SK-N-DZ (cell line): ENCODE results near the gene CARD10.
A peak's percentile ranks its signal among the peaks of the same experiment; 100 is the strongest.
"Not testable (repeated sequence)": the region's sequence is repeated elsewhere in the genome, so short reads cannot be mapped to it uniquely, and the experiment has no call there.

Source experiments
- DNase-seq: peaks from one replicate; pipeline ENCODE4 v3.0.0-alpha.2; 2015; ENCODE audit warnings: low spot score

CARD10 gene

DNA sequence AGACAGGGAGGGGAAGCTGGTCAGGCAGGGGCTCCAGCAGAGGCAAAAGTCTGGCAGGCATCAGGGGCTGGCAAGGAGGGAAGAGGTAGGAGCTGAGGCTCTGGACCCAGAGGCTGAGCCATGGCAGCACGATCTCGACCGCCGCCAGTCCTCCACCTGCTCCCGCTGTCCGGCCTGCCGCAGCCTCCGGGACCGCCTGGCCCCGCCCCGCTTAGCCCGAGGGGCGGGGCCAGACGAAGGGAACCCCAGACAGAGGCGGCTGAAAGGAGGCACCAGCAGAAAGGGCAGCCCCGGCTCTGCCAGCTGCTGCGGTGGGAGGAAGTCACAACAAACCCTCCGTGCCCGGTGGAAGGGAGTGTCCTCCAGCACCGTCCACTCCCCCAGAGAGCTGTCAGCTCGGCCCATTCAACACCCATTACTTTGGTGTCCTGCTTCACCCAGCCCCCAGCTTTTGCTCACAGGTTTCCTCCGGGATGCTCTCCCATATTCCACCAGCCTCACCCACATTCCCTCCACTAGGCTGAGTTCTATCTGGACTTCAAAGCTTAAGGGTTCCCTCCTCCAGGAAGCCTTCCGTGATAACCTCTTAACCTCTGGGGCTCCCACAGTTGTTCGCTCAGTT, 32.9 kb downstream of the CARD10 start, which contains the start of gene MFNG:
TSS of gene MFNG (minus strand) at position 161 of the 622 bp plus-strand sequence. CDS start 207 bp downstream, outside the sequence.
- DNase-seq = peak; percentile 42

DNA sequence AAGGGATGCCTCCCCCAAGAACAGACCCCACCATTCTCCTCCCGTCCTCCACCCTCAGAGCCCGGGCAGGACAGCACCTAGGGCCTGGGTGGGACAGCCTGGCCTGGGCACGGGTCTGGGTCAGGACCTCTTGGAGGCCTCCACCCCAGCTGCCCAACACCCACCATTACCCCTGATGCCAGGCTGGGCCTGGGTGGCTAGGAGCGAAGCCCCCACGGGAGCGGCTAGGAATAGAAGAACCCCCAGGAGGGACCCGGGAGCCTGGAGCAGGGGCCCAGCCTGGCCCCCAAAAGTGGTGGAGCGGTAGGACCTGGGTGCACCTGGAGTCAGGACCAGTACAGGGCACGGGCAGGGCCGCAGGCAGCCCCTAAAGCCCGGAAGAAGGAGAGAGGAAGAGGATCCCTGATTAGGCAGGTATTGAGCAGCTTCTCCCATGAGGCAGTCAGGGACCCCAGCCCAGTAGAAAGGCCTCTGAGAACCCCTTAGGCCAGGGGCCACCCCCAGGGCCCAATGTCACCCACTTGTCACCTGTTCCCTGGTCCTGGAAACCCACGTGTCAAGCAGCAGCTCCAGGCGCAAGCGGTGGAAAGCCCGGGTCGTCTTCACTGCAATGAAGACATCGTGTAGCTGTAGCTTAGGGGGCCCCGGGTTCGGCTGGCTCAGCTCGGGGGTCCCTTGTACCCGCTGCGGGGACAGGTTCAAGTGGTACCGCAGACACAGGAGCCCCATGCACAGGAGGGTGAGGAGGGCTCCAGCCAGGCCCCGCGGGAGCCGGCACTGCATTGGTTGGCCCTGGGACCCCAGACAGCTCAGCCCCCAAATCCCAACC, 33.6 kb downstream of the CARD10 start:
- DNase-seq = no peak

DNA sequence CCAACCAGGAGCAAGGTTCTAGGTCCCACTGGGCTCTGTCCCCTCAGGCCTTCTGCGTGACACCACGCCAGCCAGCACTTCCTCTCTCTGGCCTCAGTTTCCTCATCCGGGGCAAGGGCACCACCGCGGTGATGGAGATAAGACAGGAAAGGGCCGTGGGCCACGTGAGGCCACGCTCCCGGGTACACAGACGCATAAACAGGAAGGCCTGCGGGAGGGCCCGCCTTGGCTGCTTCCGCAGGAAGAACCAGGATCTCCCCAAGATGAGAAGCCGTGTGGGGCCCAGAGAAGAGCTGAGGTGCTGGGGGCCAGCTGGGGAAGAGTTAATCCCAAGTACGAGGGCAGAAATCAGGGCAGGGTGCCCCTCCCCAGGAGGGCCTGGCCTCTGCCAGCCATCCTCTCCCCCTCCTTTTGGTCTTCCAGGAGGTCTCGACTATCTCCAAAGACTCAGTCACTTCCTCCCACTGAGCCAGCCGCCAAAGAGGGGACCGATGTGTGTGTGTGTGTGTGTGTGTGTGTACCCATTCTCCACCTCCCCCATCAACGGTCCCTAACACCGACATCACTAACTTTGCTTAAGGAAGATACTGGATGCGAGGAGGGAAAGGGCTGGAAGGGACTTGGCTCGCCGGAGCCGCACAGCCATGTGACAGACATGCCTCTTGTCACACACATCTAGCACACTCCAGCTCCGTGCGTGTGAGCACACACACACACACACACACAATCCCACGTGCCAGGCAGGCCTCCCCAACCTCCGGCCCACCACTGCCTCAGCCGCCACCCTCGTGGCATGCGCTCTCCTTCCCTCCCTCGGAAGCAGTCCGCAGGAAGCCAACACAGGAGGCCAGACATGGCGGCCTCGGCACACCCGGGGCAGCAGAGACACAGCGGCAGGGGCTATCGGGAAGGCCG, 34.5 kb downstream of the CARD10 start:
- DNase-seq = no peak

DNA sequence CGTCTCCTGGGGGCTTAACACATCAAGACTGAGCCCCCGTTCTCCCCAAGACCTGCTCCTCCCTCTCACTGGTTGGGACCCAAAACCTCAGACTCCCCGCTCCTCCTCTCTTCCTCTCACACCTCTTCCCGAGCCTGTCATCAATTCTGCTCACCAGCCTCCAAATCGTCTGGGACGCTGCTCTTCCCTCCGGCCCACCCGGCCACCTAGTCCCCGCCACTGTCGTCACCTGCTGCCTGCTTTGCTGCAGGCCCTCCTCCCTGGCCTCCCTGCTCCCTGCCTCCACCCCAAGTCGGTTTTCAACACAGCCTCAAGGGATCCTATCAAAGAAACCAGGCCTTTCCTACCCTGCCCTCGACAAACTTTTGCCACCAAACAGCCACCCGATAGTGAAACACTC, 36.2 kb downstream of the CARD10 start:
- no peak for DNase-seq

DNA sequence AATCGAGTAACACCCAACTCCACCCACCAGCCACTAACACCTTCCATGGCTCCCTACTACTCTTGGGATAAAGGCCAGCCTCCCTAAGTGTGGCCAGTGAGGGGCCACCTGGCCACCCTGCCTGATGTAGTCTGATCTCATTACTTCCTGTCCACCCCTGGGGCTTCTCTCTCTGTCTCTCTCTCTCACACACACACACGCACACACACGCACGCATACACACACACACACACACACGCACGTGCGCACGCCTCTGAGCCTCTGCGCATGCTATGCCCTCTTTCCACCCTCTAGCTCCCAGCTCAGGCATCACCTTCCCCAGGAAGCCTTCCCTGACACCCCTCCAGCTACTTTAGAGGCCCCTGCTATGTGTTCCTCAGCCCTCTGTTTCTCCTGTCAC, 37.0 kb downstream of the CARD10 start:
- DNase-seq = no peak

DNA sequence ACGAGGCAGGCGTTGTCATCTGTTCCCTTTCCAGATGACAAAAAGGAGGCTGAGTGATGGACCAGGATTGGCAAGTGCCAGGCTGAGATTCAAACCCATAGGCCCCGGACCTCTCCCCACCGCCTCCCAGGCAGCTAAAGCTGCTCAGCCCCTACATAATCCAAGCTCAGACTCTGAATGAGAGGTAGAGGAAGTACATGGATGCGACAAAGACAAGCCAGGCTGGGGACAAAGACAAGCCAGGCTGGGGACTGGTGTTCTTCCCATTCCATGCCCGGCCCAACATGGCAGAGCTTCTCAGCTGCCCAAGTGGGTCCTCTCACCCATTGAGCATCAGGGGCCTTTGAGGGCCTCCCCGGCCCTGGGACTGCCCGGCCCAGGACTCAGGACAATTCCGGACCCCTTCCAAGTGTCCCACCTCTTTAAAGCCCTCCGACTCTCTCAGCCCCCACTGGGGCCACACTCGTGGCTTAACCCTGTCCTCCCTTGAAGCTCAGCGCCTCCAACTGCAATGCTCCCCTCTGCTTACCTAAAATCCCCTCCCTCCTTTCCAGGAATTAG, 37.8 kb downstream of the CARD10 start:
- DNase-seq = no peak

DNA sequence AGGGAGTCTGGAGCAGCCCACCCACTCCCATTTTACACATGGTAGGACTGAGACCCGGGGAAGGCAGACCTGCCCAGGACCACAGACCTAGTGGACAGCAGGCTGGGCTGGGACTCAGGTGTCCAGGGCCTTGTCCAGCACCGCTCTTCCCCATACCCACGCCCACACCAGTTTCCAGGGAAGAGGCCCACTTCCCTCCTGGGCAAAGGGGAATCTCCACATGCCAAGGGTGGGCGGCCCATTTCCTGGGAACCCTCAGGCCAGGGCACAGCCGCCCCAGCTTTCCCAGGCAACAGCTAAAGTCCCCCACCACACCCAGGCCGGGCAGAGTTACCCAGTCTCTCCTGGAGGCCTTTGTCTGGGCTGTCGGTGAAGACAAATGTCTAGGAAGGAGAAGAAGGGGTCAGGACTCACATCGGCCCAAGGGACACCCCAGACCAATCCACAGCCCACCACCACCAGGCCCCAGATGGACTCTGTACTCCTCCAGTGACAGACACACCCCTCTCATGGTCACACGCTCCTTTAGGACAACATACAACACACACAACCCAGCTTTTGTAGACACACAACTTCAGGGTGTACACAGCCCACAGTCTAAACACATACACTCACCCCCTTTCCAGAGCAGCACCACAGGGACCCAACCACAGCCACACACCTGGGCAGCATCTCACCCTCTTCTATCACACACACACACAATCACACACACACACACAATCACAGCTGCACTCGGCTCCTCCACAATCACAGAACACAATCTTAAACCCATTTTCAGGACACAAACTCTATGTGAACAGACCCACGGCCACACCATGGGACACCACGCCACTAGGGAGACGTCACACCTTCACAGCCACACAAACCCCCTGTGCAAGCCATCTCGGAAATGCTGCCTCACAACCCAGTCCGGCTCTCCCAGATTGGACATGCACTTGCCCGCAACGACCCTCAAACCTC, 38.5 kb downstream of the CARD10 start:
- DNase-seq = no peak

DNA sequence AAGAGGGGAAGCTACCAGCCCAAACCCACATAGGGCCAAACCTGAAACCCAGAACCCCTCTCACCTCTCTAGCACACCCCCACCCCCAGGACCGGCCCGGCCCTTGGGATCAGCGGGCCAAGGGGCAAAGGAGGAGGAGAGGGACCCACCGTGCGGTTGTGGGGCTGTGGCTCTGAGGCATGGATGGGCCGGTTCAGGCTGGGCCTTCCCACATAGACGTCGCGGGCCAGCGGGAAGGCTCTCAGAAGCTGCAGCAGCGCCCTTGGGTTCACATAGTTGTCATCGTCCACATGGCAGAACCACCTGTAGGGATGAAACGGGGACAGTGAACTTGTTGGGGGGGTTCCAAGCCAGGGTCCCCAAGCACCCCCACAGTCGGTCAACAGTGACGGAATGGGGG, 40.0 kb downstream of the CARD10 start:
- DNase-seq = no peak

DNA sequence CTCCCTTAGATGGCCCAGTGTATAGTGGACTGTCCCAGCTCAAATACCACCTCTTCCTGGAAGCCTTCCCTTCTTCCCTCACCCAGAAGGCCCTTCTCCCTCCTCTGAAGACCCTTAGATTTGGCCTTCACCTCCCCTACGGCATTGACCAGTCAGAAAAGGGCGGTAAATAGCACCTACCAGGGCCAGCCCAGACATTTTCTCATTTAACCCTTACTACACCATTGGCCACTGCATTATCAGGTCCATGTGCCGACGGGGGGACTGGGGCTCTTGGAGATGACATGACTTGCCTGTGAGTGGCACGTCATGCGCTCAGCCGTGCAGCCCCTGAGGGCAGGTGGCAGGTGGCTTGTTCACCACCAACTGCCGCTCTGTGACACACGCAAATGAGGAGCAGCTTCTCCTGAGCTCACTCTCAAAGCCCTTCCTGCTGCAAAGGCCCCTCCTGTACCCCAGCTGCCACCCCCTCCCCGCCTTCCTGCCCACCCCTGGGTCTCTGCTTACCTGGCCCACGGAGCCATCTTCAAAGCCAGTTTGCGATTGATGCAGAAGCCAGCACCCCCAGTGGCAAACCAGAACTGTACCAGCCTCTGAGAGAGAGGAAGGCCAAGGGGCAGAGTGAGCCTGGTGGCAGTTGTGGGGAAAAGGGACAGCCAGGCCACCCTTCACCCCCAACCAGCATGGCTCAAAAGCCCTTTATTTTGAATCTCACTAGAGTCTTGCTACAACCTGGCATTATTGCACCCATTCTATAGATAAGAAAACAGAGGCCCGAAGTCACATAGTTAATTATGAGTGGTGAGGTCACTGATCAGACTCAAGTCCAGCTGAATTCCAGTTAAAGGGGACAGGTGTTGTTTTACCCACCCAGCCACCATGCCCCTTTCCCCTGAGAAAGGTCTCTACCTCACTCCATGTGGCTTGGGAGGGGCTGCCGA, 42.6 kb downstream of the CARD10 start:
- no peak for DNase-seq

DNA sequence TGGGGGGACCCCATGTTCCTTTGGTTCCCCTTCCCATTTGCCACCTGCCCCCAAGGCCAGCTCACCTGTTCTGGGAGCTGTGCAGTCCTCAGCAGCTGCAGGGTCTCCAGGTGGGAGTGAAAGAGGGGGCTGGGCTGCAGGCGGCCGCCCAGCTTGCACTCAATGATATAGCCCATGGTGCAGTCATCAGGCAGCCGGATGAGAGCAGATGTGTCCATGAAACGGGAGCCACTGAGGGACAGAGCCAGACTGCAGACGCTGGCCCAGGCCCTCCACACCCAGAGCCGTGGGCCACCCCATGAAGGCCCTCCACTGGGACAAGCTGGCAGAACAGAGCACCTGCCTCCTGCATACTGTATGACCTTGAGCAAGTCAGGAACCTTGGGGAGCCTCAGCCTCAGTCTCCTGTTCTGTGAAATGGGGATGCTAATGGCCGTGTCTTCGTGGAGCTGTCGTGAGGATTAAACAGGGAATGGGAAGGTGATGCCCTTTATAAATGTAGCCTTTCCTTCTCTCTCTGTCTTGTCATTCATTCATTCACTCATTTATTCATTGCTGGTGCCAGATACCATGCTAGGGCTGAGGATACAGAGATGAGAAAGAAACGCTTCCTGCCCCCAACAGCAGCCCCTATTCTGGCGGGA, 44.6 kb downstream of the CARD10 start:
- no peak for DNase-seq

DNA sequence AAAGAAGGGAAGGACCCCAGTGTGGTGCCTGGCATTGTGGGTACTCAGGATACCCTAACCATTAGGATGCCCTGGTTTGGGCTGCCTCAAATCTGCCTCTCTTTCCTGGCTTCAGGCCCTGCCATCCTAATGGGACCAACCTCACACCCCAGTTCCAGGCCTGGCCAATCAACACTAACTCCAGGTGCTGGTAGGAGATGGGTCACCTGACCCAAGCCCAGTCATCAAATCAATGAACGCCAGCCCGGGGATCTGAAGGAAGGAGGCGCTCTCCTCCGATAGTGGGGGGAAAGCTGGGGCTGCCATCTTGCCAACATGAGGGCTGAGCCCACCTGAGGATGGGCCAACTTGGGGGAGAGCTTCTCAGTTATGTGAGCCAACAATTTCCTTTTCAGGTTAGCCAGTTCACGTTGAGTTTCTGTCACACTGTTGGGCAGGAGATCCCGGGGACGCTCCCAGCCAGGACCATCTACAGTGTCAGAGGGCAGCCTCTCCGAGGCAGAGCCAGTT, 45.7 kb downstream of the CARD10 start:
- DNase-seq = no peak

DNA sequence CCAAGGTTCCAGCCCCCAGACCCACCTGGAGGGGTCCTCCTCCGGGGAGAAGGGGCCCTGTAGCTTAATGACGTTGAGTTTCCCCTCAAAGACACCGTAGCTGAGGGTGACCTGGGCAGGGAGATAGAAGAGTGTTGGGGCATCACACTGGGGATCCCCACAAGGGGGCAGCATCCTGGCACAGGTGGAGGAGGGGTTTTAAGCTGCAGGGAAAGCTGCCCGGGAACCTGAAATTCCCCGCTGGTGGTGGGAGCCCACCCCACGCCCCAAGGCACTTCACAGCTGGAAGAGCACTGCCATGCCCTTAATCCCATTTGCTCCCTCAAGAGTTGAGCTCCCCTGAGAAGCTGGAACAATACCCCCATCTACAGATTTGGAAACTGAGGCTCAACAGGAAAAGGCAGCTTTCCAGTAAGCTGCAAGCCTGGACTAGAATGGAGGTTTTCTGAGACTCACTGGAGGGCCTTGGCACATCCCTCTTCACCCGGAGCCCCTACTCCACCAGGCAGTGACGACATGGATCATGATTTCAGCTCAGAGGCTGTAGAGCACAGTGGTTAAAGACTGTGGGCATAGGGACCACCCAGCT, 46.7 kb downstream of the CARD10 start:
- no peak for DNase-seq

DNA sequence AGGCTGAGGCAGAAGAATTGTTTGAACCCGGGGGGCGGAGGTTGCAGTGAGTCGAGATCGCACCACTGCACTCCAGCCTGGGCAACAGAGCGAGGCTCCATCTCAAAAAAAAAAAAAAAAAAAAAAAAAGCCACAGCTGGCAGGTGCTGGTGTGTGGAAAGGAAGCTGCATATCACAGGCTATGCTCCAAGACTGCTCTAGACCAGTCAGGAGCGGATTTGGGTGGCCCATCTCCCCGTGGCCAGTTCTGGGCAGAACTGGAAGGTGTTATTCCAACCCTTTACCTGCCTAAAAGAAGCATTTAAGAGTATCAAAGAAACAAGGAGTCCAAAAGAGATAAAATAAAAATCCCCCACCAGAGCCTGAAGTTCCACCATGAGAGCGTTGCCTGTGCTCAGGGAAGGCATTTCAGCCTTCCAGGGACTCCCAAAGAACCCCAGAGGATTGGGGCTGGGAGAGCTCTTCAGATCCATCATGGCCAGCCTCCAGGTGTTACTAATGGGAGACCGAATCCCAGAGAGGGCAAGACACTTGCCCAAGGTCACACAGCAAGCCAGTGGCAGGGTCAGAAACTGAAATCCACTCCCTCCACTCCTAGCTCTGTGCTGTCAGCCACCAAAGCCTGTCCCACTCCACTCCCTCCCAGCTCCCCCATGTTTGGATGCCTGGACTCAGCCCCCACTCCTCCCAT, 47.3 kb downstream of the CARD10 start:
- no peak for DNase-seq

DNA sequence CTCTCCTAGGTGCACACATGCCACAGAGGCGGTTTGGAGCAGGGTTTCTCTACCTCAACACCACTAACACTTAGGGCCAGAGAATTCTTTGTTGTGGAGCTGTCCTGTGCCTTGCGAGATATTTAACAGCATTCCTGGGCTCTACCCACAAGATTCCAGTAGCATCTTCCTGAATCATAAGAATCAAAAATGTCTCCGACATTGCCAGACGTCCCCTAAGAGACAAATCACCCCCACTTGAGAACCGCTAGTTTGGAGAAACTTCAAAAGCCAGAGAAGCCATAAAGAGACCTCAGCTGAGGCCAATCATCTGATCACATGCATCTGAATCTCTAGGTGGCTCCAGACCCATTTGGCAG, 49.1 kb downstream of the CARD10 start:
- no peak for DNase-seq

DNA sequence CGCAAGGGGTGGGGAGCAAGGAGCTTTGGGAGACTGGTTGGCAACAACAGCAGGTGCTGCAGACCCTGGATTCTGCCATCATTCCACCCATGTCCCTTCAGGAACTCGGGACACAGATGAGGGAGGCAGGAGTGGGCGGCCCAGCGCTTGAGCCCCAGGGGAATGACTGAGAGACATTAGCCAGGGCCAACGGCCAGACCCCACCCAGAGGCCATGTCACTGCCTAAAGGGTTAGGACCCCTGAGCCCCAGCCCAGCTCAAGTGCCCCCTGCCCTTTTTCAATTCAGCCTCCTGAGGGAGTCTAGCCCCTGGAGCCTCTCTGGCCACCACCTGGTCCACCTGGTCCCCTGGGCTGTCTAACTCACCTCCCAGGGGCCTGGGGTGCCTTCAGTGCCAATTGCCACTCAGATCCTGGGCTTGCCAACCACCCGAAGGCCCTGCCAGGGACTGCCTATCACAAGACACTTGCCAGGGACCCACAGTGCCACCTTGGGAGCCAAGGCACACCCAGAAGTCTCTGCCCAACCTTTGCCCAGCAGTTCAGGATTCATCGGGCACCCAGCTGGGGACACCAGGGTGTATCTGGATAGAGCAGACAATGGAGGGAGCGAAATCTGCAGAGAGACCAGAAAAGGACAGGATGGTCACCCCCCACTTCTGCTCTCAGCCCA, 49.7 kb downstream of the CARD10 start:
- DNase-seq = no peak

DNA sequence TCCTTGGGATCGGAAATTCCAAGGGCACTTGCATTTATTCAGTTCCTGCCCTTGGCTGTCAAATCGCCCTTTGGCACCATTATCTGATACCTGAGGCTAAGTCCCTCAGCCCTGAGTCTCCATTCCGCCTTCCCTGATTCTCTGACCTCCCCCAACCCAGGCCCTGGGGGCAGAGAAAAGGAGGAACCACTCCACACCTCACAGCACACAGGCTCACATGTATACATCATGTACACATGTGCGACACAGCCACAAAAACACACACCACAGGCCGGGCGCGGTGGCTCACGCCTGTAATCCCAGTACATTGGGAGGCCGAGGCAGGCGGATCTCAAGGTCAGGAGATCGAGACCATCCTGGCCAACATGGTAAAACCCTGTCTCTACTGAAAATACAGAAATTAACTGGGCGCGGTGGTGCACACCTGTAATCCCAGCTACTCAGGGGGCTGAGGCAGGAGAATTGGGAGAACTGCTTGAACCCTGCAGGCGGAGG, 51.0 kb downstream of the CARD10 start:
- not testable (repeated sequence) for DNase-seq

DNA sequence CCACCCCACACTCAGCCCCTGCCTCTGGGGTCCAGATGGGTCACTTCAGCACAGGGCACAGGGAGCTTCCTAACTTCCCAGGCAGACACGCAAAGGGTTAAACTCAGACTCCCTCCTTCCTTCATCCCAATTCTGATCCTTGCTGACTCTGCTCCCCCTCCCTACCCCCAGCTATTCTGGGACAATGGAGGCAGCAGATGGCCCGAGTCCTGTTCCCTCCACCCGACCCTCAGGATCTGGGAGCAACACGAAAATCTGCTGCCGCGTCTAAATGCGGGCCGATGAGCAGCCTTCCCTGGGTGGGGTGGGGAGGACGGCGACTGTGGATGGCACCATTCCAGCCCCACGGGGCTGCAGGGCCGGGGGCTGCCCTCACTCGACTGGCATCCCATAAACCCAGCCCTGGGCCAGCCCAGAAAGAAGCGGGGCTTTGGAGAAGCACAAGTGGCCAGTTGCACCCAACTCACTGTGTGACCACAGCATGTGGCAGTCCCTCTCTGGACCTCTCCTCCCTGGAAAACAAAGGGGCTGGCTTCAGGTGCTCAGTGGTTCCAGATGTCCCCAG, 51.7 kb downstream of the CARD10 start:
- DNase-seq = no peak
